Mesendoderm (in vitro differentiated cells): ENCODE measurements around the gene CSTB.

Experiments used
- DNase-seq: peaks from one replicate; pipeline ENCODE4 v3.0.0; 2013
- H2AK5ac ChIP-seq: 2 replicates; pipeline ENCODE4 v1.6.1; 2013; ENCODE audit warnings: low read length, inconsistent platforms
- H2BK120ac ChIP-seq: 2 replicates; pipeline ENCODE4 v1.6.1; 2013; ENCODE audit warnings: low read depth, mild to moderate bottlenecking, low read length, moderate library complexity, mixed read lengths
- H2BK15ac ChIP-seq: replicated peaks from 2 replicates; pipeline ENCODE4 v1.6.1; 2013; ENCODE audit warnings: low read depth, mild to moderate bottlenecking, moderate library complexity
- H2BK5ac ChIP-seq: 2 replicates; pipeline ENCODE4 v1.6.1; 2013; ENCODE audit warnings: low read length, inconsistent platforms
- H3K18ac ChIP-seq: 2 replicates; pipeline ENCODE4 v1.6.1; 2013; ENCODE audit warnings: mild to moderate bottlenecking, low read length, mixed read lengths
- H3K23ac ChIP-seq: one replicate; pipeline ENCODE4 v1.6.1; 2013; ENCODE audit warnings: low read length
- H3K27ac ChIP-seq: 2 replicates; pipeline ENCODE4 v1.5.1; 2013; ENCODE audit warnings: low read depth, mild to moderate bottlenecking, inconsistent platforms, low read length, moderate library complexity
- H3K27me3 ChIP-seq: 2 replicates; pipeline ENCODE4 v1.6.1; 2013; ENCODE audit warnings: low read length, control low read depth, mild to moderate bottlenecking, inconsistent platforms; ENCODE audit not compliant: insufficient read depth, poor library complexity
- H3K36me3 ChIP-seq: 2 replicates; pipeline ENCODE4 v1.6.1; 2013; ENCODE audit warnings: low read length, inconsistent platforms; ENCODE audit not compliant: control insufficient read depth, insufficient read depth
- H3K4ac ChIP-seq: one replicate; pipeline ENCODE4 v1.6.1; 2013; ENCODE audit warnings: low read depth, mild to moderate bottlenecking, low read length, moderate library complexity
- H3K4me1 ChIP-seq: 2 replicates; pipeline ENCODE4 v1.6.1; 2013; ENCODE audit warnings: low read depth, low read length, inconsistent platforms; ENCODE audit not compliant: control insufficient read depth
- H3K4me2 ChIP-seq: 2 replicates; pipeline ENCODE4 v1.6.1; 2013; ENCODE audit warnings: low read length
- H3K4me3 ChIP-seq: 2 replicates; pipeline ENCODE4 v1.5.1; 2013; ENCODE audit warnings: mild to moderate bottlenecking, low read length
- H3K56ac ChIP-seq: one replicate; pipeline ENCODE4 v1.6.1; 2013; ENCODE audit warnings: low read length
- H3K79me1 ChIP-seq: 2 replicates; pipeline ENCODE4 v1.6.1; 2013; ENCODE audit warnings: low read length, inconsistent platforms
- H3K79me2 ChIP-seq: 2 replicates; pipeline ENCODE4 v1.6.1; 2013; ENCODE audit warnings: mild to moderate bottlenecking, low read length; ENCODE audit not compliant: control insufficient read depth, insufficient read depth
- H3K9ac ChIP-seq: 2 replicates; pipeline ENCODE4 v1.6.1; 2013; ENCODE audit warnings: low read length, inconsistent platforms
- H4K5ac ChIP-seq: one replicate; pipeline ENCODE4 v1.6.1; 2013; ENCODE audit warnings: low read length
- H4K8ac ChIP-seq: one replicate; pipeline ENCODE4 v1.6.1; 2013; ENCODE audit warnings: low read depth, mild to moderate bottlenecking, control low read depth, low read length, moderate library complexity
- WGBS: extraction: QIAGEN DNeasy Blood & Tissue Kit; methylation state at CpG from one replicate; pipeline ENCODE4 v1.1.7; 2013; ENCODE audit warnings: low lambda C conversion rate, missing lambda C conversion rate; ENCODE audit not compliant: insufficient coverage; ENCODE audit errors: extremely low coverage; 5-methylcytosine and 5-hydroxymethylcytosine counted together

The CSTB gene

GRCh38 chr21:43802713-43803313, 26.7 kb upstream of the CSTB start:
- H3K4me1 ChIP-seq, result no peaks in the 10 kb centered on the region
- H4K5ac ChIP-seq, result no peak overlapping the region
- no peak overlapping the region for H2BK5ac ChIP-seq
- H3K4me2 ChIP-seq, result no peak overlapping the region
- no peak overlapping the region for H4K8ac ChIP-seq
- no peak overlapping the region for H3K18ac ChIP-seq
- H3K27ac ChIP-seq, result no peak overlapping the region
- H3K56ac ChIP-seq, result no peak overlapping the region
- H3K79me2 ChIP-seq, result no peaks in the 10 kb centered on the region
- DNase-seq, result no peak
- H3K36me3 ChIP-seq, result peaks cover 20% of the 10 kb centered on the region
- no peak overlapping the region for H3K4me3 ChIP-seq
- no peak overlapping the region for H2BK15ac ChIP-seq
- H3K79me1 ChIP-seq, result no peaks in the 10 kb centered on the region
- H3K23ac ChIP-seq, result no peak overlapping the region
- no CpG with 5 or more reads among the region's 14 CpGs for WGBS
- no peak overlapping the region for H3K4ac ChIP-seq
- H3K27me3 ChIP-seq, result no peaks in the 10 kb centered on the region
- H2AK5ac ChIP-seq, result no peak overlapping the region
- H3K9ac ChIP-seq, result no peak overlapping the region
- H2BK120ac ChIP-seq, result no peak overlapping the region

- no peak overlapping the region for H3K4me2 ChIP-seq
- no peak overlapping the region for H2BK120ac ChIP-seq
- no peaks in the 10 kb centered on the region for H3K27me3 ChIP-seq
- H3K56ac ChIP-seq, result no peak overlapping the region
- no peaks in the 10 kb centered on the region for H3K4me1 ChIP-seq
- H3K23ac ChIP-seq, result no peak overlapping the region
- no peak overlapping the region for H2AK5ac ChIP-seq
- no peak for DNase-seq
- H3K9ac ChIP-seq, result no peak overlapping the region
- H4K8ac ChIP-seq, result no peak overlapping the region
- no peak overlapping the region for H3K18ac ChIP-seq
- H2BK5ac ChIP-seq, result no peak overlapping the region
- H4K5ac ChIP-seq, result no peak overlapping the region
- H3K4me3 ChIP-seq, result no peak overlapping the region
- no peak overlapping the region for H2BK15ac ChIP-seq
- H3K79me1 ChIP-seq, result peaks cover 2% of the 10 kb centered on the region
- peaks cover 1% of the 10 kb centered on the region for H3K79me2 ChIP-seq
- no peak overlapping the region for H3K27ac ChIP-seq
- no CpG with 5 or more reads among the region's 42 CpGs for WGBS
- no peak overlapping the region for H3K4ac ChIP-seq
- peaks cover 29% of the 10 kb centered on the region for H3K36me3 ChIP-seq
Observed at GRCh38 chr21:43801006-43801783, 25.1 kb upstream of the CSTB start.

- Histone ChIP-seq H3K4me3 (no peak overlapping the region), H3K79me1 (peaks cover 2% of the 10 kb centered on the region), H3K4ac (no peak overlapping the region), H3K4me2 (no peak overlapping the region), H3K79me2 (peaks cover 1% of the 10 kb centered on the region), H3K18ac (no peak overlapping the region), H3K23ac (no peak overlapping the region), H3K27ac (no peak overlapping the region), H2BK15ac (no peak overlapping the region), H3K36me3 (peaks cover 29% of the 10 kb centered on the region), H4K5ac (no peak overlapping the region), H2BK5ac (no peak overlapping the region), H2BK120ac (no peak overlapping the region), H2AK5ac (no peak overlapping the region), H3K4me1 (no peaks in the 10 kb centered on the region), H3K56ac (no peak overlapping the region), H3K27me3 (no peaks in the 10 kb centered on the region), H3K9ac (no peak overlapping the region), H4K8ac (no peak overlapping the region)
- WGBS, result no CpG with 5 or more reads among the region's 14 CpGs
- no peak for DNase-seq
Observed at GRCh38 chr21:43800566-43800965, 24.5 kb upstream of the CSTB start.

- no peak overlapping the region for H3K9ac ChIP-seq
- no peak overlapping the region for H3K4me3 ChIP-seq
- no peak overlapping the region for H3K4ac ChIP-seq
- no CpG with 5 or more reads among the region's 17 CpGs for WGBS
- no peak overlapping the region for H3K23ac ChIP-seq
- peaks cover 29% of the 10 kb centered on the region for H3K36me3 ChIP-seq
- H3K79me1 ChIP-seq, result peaks cover 2% of the 10 kb centered on the region
- H2BK120ac ChIP-seq, result no peak overlapping the region
- DNase-seq, result no peak
- H3K27me3 ChIP-seq, result no peaks in the 10 kb centered on the region
- no peak overlapping the region for H2AK5ac ChIP-seq
- no peak overlapping the region for H3K56ac ChIP-seq
- H3K4me2 ChIP-seq, result no peak overlapping the region
- no peak overlapping the region for H4K5ac ChIP-seq
- no peak overlapping the region for H2BK5ac ChIP-seq
- no peak overlapping the region for H2BK15ac ChIP-seq
- H4K8ac ChIP-seq, result no peak overlapping the region
- H3K79me2 ChIP-seq, result peaks cover 1% of the 10 kb centered on the region
- H3K27ac ChIP-seq, result no peak overlapping the region
- H3K18ac ChIP-seq, result no peak overlapping the region
- no peaks in the 10 kb centered on the region for H3K4me1 ChIP-seq
Observed at GRCh38 chr21:43800124-43800523, 24.0 kb upstream of the CSTB start.

GRCh38 chr21:43799301-43799840, 23.3 kb upstream of the CSTB start:
- no peak overlapping the region for H3K18ac ChIP-seq
- no peak overlapping the region for H3K4me3 ChIP-seq
- no peak overlapping the region for H3K4ac ChIP-seq
- DNase-seq, result no peak
- no peak overlapping the region for H4K5ac ChIP-seq
- H2BK15ac ChIP-seq, result no peak overlapping the region
- no peak overlapping the region for H3K23ac ChIP-seq
- H3K79me2 ChIP-seq, result peaks cover 3% of the 10 kb centered on the region
- no peak overlapping the region for H3K27ac ChIP-seq
- no peak overlapping the region for H3K56ac ChIP-seq
- no peak overlapping the region for H3K4me2 ChIP-seq
- H3K27me3 ChIP-seq, result no peaks in the 10 kb centered on the region
- H2AK5ac ChIP-seq, result no peak overlapping the region
- peaks cover 5% of the 10 kb centered on the region for H3K79me1 ChIP-seq
- WGBS, result no CpG with 5 or more reads among the region's 19 CpGs
- no peak overlapping the region for H2BK120ac ChIP-seq
- H3K4me1 ChIP-seq, result no peaks in the 10 kb centered on the region
- peaks cover 31% of the 10 kb centered on the region for H3K36me3 ChIP-seq
- no peak overlapping the region for H3K9ac ChIP-seq
- H4K8ac ChIP-seq, result no peak overlapping the region
- H2BK5ac ChIP-seq, result no peak overlapping the region
